ENCODE data around the gene GLP2R.

DNA sequence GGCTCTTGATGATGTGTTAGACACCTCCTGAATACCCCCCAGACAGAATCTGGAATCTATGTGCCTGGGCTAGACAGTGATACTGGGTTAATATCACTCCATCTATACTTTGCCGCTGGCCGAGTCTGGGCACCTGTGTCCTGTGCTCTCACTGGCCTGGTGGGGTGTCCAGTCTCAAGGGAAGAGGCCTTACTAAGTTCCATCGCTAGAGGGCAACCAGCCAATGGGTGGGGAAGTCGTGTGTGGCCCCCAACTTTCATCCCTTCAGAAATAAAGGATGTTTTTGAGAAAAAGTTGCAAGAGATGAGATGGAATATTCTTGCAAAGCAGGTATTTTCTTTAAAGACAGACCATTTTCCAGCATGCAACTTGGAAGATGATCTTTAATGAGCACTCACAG is 1.6 kb upstream of the GLP2R start:
- TF ChIP-seq, protein P1, sequence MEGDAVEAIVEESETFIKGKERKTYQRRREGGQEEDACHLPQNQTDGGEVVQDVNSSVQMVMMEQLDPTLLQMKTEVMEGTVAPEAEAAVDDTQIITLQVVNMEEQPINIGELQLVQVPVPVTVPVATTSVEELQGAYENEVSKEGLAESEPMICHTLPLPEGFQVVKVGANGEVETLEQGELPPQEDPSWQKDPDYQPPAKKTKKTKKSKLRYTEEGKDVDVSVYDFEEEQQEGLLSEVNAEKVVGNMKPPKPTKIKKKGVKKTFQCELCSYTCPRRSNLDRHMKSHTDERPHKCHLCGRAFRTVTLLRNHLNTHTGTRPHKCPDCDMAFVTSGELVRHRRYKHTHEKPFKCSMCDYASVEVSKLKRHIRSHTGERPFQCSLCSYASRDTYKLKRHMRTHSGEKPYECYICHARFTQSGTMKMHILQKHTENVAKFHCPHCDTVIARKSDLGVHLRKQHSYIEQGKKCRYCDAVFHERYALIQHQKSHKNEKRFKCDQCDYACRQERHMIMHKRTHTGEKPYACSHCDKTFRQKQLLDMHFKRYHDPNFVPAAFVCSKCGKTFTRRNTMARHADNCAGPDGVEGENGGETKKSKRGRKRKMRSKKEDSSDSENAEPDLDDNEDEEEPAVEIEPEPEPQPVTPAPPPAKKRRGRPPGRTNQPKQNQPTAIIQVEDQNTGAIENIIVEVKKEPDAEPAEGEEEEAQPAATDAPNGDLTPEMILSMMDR (IDR thresholded peaks at IDR 0.05 in 2 of 3, conservative IDR thresholded peaks at IDR 0.05 in 1 of 3; ENCODE audit: control insufficient read depth in 2 of 3, extremely low read depth in 1 of 3, insufficient read depth in 1 of 3, low read depth in 3 of 3, low read length in 3 of 3), result no peak
- TF ChIP-seq ATF7 (IDR thresholded peaks at IDR 0.05; ENCODE audit: low read depth), result no peak
- TF ChIP-seq, protein P2, sequence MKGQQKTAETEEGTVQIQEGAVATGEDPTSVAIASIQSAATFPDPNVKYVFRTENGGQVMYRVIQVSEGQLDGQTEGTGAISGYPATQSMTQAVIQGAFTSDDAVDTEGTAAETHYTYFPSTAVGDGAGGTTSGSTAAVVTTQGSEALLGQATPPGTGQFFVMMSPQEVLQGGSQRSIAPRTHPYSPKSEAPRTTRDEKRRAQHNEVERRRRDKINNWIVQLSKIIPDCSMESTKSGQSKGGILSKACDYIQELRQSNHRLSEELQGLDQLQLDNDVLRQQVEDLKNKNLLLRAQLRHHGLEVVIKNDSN (IDR thresholded peaks at IDR 0.05; ENCODE audit: borderline replicate concordance, extremely low read length, insufficient read depth, low read depth, low read length), result no peak
